Loucy (cell line): ENCODE measurements around the gene CEP44.

Experiments used
- H2AFZ ChIP-seq: fragments of 200-600 bp; sonication (generic); 2 replicates; pipeline ENCODE4 v1.6.0; 2016; ENCODE audit warnings: antibody characterized with exemption, mild to moderate bottlenecking, low read length, moderate library complexity
- H3F3A ChIP-seq: fragments of 200-600 bp; 2 replicates; pipeline ENCODE4 v1.6.0; 2016; ENCODE audit warnings: antibody characterized with exemption, low read depth, mild to moderate bottlenecking
- H3K27me3 ChIP-seq: fragments of 200-600 bp; sonication (generic); 2 replicates; pipeline ENCODE4 v1.6.1; 2014; ENCODE audit warnings: low read length, mild to moderate bottlenecking; ENCODE audit not compliant: insufficient read depth, poor library complexity, severe bottlenecking
- H3K36me3 ChIP-seq: fragments of 200-600 bp; sonication (generic); 2 replicates; pipeline ENCODE4 v1.6.1; 2016; ENCODE audit warnings: low read length; ENCODE audit not compliant: insufficient read depth
- H3K4me1 ChIP-seq: fragments of 200-600 bp; sonication (generic); 2 replicates; pipeline ENCODE4 v1.5.1; 2014; ENCODE audit warnings: low read length, mild to moderate bottlenecking; ENCODE audit not compliant: insufficient read depth, poor library complexity, severe bottlenecking
- H3K4me2 ChIP-seq: fragments of 200-600 bp; sonication (generic); 2 replicates; pipeline ENCODE4 v1.6.0; 2014; ENCODE audit warnings: antibody characterized with exemption, low read length, low read depth, mild to moderate bottlenecking; ENCODE audit not compliant: poor library complexity, severe bottlenecking
- H3K4me3 ChIP-seq: fragments of 200-600 bp; sonication (generic); 2 replicates; pipeline ENCODE4 v1.5.1; 2014; ENCODE audit warnings: low read length, mild to moderate bottlenecking, mixed read lengths; ENCODE audit not compliant: poor library complexity, severe bottlenecking
- H3K79me2 ChIP-seq: fragments of 200-600 bp; sonication (generic); 2 replicates; pipeline ENCODE4 v1.6.1; 2014; ENCODE audit warnings: low read length; ENCODE audit not compliant: insufficient read depth
- H3K9ac ChIP-seq: fragments of 200-600 bp; sonication (generic); 2 replicates; pipeline ENCODE4 v1.6.0; 2014; ENCODE audit warnings: mild to moderate bottlenecking, low read depth, low read length, moderate library complexity; ENCODE audit not compliant: poor library complexity, severe bottlenecking
- H3K9me2 ChIP-seq: fragments of 200-600 bp; sonication (generic); replicated peaks from 2 replicates; pipeline ENCODE4 v1.6.1; 2016; ENCODE audit warnings: low read depth, low read length, mixed read lengths
- H3K9me3 ChIP-seq: fragments of 200-600 bp; sonication (generic); 2 replicates; pipeline ENCODE4 v1.6.1; 2014; ENCODE audit warnings: mild to moderate bottlenecking, antibody characterized with exemption, low read length, low read depth; ENCODE audit not compliant: insufficient read depth
- H4K20me1 ChIP-seq: fragments of 200-600 bp; sonication (generic); 2 replicates; pipeline ENCODE4 v1.6.0; 2014; ENCODE audit warnings: antibody characterized with exemption, low read length, mild to moderate bottlenecking; ENCODE audit not compliant: insufficient read depth, poor library complexity, severe bottlenecking
- CTCF ChIP-seq: fragments of 200-600 bp; sonication (generic); conservative IDR thresholded peaks from 2 replicates; pipeline ENCODE4 v1.5.1; 2014; ENCODE audit warnings: mild to moderate bottlenecking, antibody characterized with exemption, low read length
- EZH2phosphoT487 ChIP-seq: fragments of 200-600 bp; IDR thresholded peaks from 2 replicates; pipeline ENCODE4 v1.6.1; 2018; ENCODE audit warnings: antibody characterized with exemption, mild to moderate bottlenecking, moderate library complexity, borderline replicate concordance

The CEP44 gene

GRCh38 chr4:174324236-174324635 lies 40.5 kb downstream of the CEP44 start:
- H3K4me1 ChIP-seq, result peaks cover 12% of the 10 kb centered on the region
- H3K79me2 ChIP-seq, result no peaks in the 10 kb centered on the region
- H3K9me2 ChIP-seq, result no peaks in the 10 kb centered on the region
- H3K9me3 ChIP-seq, result no peaks in the 10 kb centered on the region
- no peak overlapping the region for H3K4me2 ChIP-seq
- H3K36me3 ChIP-seq, result peaks cover 5% of the 10 kb centered on the region; the same call in 1 of the 2 replicates
- no peak overlapping the region for H3K4me3 ChIP-seq
- H3K27me3 ChIP-seq, result no peaks in the 10 kb centered on the region
- H3K9ac ChIP-seq, result no peak overlapping the region
- no peak overlapping the region for H2AFZ ChIP-seq
- no peaks in the 10 kb centered on the region for H3F3A ChIP-seq
- TF ChIP-seq EZH2phosphoT487 (no peak), CTCF (no peak)
- H4K20me1 ChIP-seq, result no peaks in the 10 kb centered on the region

- no peak for TF ChIP-seq CTCF
- TF ChIP-seq EZH2phosphoT487, result no peak
- H3K4me3 ChIP-seq, result no peak overlapping the region
- no peak overlapping the region for H3K9ac ChIP-seq
- peaks cover 3% of the 10 kb centered on the region; the same call in 1 of the 2 replicates for H3K36me3 ChIP-seq
- H3K4me1 ChIP-seq, result peaks cover 12% of the 10 kb centered on the region
- no peaks in the 10 kb centered on the region for H3K9me2 ChIP-seq
- no peaks in the 10 kb centered on the region for H3K27me3 ChIP-seq
- H4K20me1 ChIP-seq, result no peaks in the 10 kb centered on the region
- H3F3A ChIP-seq, result no peaks in the 10 kb centered on the region
- H3K79me2 ChIP-seq, result no peaks in the 10 kb centered on the region
- H3K9me3 ChIP-seq, result no peaks in the 10 kb centered on the region
- no peak overlapping the region for H3K4me2 ChIP-seq
- H2AFZ ChIP-seq, result no peak overlapping the region
Observed at GRCh38 chr4:174324725-174325124, 41.0 kb downstream of the CEP44 start.

GRCh38 chr4:174332741-174333493 lies 49.2 kb downstream of the CEP44 start:
- Histone ChIP-seq H3K4me2 (no peak overlapping the region), H3F3A (no peaks in the 10 kb centered on the region), H4K20me1 (no peaks in the 10 kb centered on the region), H3K9ac (no peak overlapping the region), H2AFZ (no peak overlapping the region), H3K79me2 (no peaks in the 10 kb centered on the region), H3K36me3 (no peaks in the 10 kb centered on the region), H3K9me2 (no peaks in the 10 kb centered on the region), H3K4me3 (no peak overlapping the region), H3K27me3 (no peaks in the 10 kb centered on the region), H3K9me3 (no peaks in the 10 kb centered on the region), H3K4me1 (no peaks in the 10 kb centered on the region)
- no peak for TF ChIP-seq EZH2phosphoT487
- no peak for TF ChIP-seq CTCF
